ENCODE measurements around the gene PLXDC1.

Gene PLXDC1

DNA sequence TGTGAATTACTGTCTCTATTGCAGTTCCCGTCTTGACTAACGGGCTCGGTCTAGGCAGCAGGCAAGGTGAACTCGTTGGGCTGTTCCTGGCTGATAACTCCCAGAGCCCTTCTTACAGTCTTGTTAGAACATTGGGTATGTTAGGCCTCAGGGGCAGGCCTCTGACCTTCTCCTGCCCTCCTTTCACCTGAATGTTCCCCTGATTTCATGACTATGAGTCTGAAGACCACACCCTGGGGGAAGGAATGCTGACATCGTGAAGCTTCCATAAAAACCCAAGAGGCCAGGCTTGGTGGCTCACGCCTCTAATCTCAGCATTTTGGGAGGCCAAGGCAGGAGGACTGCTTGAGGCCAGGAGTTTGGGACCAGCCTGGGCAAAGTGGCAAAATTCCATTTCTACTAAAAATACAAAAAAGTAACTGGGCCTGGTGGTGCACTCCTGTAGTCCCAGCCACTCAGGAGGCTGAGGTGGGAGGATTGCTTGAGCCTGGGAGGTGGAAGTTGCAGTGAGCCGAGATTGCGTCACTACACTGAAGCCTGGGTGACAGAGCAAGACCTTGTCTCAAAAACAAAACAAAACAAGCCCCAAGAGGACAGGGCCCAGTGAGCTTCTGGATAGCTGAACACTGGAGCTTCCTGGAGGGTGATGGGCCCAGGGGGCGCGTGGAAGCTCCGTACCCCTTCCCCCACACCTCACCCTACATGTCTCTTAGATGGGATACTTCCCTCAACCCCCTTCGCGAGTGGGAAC lies 136.5 kb downstream of the PLXDC1 start:
- TF ChIP-seq, protein P1, sequence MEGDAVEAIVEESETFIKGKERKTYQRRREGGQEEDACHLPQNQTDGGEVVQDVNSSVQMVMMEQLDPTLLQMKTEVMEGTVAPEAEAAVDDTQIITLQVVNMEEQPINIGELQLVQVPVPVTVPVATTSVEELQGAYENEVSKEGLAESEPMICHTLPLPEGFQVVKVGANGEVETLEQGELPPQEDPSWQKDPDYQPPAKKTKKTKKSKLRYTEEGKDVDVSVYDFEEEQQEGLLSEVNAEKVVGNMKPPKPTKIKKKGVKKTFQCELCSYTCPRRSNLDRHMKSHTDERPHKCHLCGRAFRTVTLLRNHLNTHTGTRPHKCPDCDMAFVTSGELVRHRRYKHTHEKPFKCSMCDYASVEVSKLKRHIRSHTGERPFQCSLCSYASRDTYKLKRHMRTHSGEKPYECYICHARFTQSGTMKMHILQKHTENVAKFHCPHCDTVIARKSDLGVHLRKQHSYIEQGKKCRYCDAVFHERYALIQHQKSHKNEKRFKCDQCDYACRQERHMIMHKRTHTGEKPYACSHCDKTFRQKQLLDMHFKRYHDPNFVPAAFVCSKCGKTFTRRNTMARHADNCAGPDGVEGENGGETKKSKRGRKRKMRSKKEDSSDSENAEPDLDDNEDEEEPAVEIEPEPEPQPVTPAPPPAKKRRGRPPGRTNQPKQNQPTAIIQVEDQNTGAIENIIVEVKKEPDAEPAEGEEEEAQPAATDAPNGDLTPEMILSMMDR (IDR thresholded peaks at IDR 0.05): no peak

DNA sequence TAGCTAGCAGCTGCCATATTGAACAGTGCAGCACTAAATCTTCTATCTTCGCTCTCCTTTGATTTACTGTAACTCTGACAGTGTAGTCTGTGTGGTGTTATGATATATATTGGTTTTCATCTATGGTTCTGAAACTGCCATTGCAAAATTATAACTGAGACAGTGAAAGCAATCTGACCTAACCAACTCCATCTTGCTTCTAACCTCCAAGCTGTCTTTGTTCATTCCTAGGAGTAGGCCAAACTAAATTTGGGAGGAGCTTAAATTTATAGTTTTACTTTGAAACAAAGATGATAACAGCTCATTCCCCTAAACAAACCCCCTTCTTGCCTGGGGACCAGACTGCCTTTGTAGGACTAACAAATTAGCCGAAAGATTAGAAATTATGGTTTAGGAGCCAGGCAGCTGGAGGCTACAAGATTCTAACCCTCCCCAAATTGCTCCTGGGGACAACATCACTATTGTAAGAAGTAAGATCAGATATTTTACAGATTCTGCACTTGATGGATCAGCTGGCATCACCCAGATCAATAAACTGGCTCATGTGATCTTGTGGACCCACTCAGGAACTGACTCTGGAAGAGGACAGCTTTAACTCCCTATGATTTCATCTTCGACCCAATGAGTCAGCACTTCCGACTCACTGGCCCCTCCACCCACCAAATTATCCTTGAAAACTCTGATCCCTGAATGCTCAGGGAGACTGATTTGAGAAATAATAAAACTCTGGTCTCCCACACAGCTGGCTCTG lies 137.2 kb downstream of the PLXDC1 start:
- TF ChIP-seq, protein P1 (IDR thresholded peaks at IDR 0.05): no peak

All from LNCAP (cell line).